GM19468 (cell line): Measurements from ENCODE around the gene C1QTNF9.
"Not testable (repeated sequence)": the region's sequence is repeated elsewhere in the genome, so short reads cannot be mapped to it uniquely, and the experiment has no call there.

Source experiments
- ATAC-seq: cut with Tn5 transposase; IDR thresholded peaks from one replicate; pipeline ENCODE4 v1.9.1; 2021; ENCODE audit warnings: mild to moderate bottlenecking, moderate library complexity, moderate number of reproducible peaks; ENCODE audit not compliant: unreplicated experiment; ENCODE audit errors: extremely low read depth

The C1QTNF9 gene

DNA sequence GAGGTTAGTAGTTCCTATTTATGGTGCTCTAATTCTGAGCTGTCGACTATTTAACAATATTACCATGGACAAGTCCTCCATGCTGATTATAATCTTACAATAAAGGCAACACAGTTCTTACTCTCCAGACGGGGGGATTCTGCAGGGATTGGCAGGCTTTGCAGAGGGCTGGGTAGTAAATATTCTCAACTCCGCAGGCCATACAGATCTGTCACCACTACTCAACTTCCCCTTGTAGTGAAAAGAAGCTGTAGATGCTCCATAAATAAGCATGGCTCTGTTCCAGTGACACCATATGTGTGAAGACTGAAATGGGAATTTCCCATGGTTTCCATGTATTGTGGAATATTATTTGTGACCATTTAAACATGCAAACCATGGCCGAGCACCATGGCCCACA is 9.5 kb downstream of the C1QTNF9 start:
- not testable (repeated sequence) for ATAC-seq

DNA sequence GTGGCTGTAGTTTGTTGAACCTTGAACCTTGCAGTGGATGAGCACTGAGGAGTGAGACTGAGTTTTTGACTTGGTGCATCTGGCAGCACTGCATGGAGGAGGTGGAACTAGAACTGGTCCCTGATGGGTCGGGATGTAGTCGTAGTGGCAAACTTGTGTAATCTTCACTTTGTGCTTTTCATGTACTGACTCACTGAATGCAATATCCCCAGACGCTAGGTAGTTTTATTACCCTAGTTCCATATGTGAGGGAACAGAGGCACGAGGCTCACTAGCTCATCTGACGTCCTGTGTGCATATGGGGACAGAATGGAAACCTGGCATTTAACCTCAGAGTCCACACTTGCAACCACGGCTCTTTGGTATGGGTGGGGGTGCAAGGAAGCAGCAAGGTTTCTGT is 10.3 kb downstream of the C1QTNF9 start:
- ATAC-seq = not testable (repeated sequence)

DNA sequence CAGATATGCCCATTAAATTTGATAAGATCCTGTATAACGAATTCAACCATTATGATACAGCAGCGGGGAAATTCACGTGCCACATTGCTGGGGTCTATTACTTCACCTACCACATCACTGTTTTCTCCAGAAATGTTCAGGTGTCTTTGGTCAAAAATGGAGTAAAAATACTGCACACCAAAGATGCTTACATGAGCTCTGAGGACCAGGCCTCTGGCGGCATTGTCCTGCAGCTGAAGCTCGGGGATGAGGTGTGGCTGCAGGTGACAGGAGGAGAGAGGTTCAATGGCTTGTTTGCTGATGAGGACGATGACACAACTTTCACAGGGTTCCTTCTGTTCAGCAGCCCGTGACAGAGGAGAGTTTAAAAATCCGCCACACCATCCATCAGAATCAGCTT is 12.0 kb downstream of the C1QTNF9 start:
- not testable (repeated sequence) for ATAC-seq

DNA sequence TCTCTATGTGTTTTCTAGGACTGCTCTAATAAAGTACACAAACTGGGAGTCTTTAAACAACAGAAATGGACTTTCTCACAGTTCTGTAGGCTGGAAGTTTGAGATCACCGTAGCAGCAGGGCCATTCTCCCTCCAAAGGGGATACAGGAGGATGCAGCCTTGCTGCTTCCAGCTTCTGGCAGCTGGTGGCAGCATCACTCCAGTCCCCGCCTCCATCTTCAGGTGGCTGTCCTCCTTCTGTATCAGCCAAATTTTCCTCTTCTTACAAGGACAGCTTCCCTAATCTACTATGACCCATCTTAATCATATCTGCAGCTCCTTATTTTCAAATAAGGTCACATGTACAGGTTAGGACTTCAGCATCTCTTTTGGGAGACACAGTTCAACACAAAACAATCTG is 13.1 kb downstream of the C1QTNF9 start:
- not testable (repeated sequence) for ATAC-seq

DNA sequence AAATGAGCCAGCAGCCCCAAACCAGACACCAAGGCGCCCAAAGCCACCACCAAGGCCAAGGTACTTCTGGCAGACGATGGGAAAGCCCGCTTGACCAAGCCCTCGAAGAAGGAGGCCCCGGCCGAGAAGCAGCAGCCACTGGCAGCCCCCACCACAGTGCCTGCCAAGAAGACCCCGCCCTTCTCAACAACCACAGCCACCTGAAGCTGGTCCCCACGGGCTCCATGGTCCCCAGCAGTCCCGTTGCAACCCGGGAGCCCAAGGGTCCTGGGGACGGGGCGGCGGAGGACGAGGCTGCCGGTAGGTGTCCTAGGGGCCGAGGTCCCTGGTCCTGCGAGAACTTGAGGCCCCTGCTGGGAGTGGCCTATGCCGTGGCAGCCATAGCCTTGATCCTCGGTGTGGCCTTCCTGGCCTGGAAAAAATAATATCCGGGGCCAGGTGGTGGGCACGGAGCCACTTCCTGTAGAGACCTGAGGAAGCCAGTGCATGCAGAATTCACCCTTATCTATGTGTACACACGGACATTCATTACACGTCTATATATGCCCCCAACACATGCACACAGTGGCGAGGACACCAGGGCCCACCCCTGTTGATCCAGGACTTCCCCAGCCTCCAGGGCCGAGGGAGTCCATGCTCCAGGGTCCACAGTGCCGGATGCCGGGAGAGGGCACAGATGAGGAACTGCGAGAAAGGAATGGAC is 13.8 kb downstream of the C1QTNF9 start:
- no peak for ATAC-seq

DNA sequence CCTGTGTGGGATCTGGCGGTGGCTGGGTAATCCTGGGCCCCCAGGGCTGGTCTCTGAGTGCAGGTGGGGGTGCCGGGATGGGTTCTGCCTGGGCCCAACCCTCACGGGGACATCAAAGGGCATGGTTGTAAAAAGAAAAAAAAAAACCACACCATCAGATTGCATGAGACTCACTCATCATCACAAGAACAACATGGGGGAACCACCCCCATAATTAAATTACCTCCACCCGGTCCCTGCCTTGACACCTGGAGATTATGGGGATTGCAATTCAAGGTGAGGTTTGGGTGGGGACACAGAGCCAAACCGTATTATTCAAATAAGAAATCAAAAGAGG is 14.3 kb downstream of the C1QTNF9 start:
- no peak for ATAC-seq

DNA sequence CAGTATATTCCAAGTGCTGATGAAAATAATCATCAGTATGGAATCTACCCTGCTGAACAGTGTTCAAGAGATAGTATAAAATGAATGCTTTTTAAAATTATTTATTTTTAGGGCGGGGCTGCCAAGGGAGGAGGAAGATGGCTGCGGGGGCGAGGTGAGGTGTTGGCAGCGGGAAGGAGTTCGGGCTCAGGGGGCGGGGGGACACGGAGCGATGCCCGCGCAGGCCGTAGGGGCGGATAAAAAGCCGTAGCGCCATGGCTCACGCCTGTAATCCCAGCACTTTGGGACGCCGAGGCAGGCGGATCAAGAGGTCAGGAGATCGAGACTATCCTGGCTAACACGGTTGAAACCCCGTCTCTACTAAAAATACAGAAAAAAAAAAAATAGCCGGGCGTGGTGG is 18.2 kb downstream of the C1QTNF9 start:
- ATAC-seq = not testable (repeated sequence)

DNA sequence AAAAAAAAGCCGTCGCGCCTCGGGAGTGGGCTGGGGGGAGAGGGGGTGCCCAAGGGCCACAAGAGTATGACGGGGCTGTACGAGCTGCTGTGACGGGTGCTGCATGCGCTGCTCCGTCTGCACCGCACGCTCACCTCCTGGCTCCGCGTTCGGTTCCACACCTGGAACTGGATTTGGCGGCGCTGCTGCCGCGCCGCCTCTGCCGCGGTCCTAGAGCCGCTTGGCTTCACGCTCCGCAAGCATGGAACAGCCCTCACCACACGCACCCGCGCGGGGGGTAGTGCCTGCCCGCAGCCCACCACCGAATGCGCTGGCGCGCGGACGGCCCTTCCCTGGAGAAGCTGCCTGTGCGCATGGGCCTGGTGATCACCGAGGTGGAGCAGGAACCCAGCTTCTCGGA is 18.8 kb downstream of the C1QTNF9 start:
- no peak for ATAC-seq

DNA sequence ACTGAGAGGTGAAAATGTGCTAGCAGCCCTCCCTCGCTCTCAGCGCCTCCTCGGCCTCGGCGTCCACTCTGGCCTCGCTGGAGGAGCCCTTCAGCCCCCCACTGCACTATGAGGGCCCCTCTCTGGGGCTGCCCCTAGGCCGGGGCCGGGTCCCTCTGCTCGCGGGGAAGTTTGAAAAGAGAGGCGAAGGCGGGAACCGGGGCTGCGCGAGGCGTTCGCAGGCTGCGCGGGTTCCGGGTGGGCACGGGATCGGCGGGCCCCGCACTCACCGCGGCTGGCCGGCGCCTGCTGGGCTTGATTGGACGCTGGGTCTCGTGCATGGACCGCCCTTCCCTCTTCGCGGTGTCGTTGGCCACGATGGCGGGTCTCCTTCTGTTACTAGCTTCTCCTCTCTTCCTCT is 29.3 kb downstream of the C1QTNF9 start:
- no peak for ATAC-seq

DNA sequence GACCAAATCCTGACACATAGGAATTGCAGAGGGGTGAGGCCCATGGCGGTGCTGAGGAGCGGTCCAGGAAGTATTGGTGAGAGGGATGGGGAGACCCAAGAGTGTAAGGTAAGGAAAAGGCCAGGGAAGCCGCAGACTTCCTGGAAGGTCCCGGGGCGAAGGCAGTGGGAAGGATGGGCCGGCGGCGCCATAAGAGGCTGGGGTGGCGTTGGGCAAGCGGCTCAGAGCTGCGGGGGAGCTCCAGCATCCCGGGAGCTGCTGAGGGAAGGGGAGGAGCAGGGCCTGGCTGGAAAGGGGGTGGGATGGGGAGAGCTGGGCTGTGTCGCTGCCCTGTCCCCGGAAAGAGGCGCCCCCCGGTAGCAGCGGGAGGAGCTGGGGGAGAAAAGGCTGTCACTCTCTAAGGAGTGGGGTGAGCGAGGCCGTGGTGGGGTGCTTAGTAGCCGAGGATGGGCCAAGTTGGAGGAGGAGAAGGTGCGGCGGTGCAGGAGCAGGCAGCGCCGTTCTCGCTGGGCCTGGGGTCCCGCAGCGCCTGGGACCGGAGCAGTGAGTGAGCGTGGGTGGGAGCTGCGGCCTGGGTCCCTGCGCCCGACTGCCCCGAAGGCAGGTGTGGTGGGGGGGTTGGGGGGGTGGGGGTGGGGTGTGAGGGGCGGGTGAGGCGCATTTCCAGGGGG is 30.7 kb downstream of the C1QTNF9 start:
- no peak for ATAC-seq

DNA sequence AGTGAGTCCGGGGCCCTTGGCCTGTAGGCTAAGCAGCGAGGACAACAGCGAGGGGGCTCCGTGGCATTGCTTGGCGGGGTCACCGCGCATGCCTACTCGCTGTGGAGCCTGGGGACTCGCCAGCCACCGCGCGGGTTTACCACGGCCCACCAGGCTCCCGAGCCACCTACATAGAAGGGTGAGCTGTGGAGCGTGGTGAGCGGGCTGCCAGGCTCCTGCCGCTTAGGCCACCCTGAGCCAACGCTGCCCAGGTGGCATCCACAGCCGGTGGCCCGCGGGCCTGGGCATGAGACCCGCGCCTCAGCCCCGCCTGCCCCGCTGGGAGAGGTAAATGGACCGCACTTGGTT is 31.2 kb downstream of the C1QTNF9 start:
- no peak for ATAC-seq

DNA sequence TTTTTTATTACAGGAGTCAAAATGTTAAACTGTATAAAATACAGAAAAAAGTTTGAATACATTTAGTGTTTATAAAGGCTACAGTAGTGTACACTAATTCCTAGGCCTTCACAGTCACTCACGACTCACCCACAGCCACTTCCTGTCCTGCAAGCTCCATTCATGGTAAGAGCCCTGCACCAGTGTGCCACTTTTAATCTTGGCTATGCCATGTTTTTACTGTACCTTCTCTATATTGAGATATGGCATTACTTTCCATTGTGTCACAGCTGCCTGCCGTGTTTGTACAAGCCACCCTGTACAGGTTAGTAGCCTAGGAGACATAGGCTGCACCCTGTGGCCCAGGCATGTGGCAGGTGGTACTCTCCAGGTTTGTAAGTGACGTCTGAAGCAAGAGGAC is 32.1 kb downstream of the C1QTNF9 start:
- no peak for ATAC-seq

DNA sequence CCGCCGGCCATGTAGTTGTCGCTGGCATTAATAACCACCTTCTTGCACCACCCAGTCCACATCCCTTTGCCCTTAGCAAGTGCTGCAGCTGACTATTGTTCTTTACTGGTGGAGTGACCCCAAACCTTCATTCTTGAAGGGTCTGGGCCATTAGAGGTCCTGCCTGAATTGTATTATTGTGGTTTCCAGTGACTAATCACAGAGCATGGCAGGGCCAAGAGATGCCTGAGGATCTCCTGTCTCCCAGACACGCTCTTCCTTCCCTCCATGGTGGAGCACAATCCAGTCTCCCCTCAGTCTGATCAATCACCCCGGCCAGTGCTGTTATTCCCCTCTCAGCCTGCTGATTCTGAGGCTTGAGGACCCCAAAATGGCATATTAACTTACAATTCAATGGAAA is 39.0 kb downstream of the C1QTNF9 start:
- ATAC-seq = no peak

DNA sequence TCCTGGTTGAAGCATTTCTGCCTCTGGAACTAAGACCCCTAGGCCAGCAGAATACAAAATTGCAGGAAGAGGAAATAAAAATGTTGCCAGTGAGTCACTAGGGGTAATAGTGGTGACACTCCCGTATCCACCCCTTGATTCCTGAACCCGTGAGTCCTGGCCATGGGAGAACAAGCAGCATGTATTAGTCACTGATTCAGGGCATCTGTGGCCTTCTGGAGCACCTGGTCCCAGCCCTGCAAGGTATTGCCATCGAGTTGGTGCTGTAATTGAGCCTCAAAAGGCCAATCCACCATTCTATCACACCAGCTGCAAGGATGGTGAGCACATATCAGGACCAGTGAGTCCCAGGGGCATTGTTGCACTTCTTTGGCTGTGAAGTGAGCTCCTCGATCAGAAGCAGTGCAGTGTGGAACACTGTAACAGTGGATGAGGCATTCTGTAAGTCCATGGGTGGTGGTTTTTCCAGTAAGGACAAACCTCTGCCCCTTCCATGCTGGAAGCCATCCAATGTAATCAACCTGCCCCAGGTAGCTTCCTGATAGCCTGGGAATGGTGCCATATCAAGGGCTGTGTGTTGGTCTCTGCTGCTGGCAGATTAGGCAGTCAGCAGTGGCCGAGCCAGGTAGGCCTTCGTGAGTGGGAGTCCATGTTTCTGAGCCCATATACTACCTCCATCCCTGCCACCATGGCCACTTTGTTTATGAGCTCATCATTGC is 39.6 kb downstream of the C1QTNF9 start:
- ATAC-seq = no peak

DNA sequence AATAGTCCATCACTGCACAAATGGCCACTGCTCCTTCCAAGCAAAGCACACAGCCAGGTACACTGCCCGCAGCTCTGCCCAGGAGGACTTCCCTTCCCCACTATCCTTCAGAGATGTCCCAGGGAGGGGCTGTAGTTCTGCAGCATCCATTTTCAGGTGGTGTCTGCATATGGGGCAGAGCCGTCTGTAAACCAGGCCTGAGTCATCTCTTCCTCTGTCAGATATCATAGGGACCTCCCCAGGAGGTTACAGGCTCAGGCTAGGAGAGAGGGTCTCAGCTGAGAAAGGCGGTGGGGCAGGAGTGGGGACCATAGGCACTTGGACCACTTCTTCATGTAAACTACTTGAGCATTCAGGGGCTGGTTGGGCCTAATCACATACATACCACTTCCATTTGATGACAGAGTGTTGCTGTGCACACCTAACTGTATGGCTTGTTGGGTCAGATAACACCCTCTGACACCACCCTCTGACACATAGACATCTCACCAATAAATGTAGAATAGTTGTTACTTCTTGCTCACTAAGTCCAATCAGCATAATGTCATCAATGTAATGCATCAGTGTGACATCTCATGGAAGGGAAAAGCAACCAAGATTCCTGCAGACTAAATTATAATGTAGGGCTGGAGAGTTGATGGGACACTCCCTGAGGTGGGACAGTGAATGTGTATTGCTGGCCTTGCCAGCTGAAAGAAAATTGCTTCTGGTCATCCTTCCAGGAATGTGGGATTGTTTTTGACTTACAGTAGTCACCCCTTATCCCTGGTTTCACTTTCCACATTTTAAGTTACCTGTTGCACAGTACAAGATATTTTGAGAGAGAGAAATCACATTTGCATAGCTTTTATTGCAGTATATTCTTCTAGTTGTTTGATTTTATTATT is 40.6 kb downstream of the C1QTNF9 start:
- ATAC-seq = not testable (repeated sequence)

DNA sequence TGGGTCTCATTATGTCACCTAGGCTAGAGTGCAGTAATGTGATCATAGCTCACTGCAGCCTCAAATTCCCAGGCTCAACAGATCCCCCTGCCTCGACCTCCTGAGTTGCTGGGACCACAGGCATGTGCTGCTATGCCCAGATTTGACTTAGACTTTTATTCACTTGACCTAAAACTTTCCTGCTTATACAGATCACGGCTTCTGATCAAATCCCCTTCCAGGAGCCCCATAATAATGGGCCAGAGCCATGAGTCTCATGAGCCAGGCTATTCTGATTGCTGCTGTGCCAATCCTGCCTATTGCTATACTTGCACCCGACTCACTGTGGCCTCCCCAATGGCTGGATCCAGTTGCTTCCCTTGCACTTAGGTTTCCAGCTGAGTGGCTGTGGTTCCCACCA is 42.0 kb downstream of the C1QTNF9 start:
- no peak for ATAC-seq

DNA sequence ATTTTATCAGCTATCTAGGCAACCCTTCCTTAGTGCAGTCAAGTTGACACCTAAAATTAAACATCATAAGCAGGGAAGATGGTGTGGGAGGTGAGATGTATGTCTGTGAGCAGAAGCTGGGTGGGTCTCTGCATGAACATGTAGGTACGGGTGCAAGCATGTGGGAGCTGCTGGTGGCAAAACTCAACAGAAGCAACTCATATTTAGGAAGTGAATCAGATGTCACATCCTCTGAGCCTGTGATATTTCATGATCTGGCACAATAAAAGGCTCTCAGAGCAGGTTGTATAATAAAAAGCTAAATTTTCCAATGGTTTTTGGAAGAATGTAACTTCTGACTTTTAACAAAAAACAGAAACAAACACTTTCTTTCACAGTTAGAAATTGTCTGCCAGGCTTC is 44.4 kb downstream of the C1QTNF9 start:
- no peak for ATAC-seq

DNA sequence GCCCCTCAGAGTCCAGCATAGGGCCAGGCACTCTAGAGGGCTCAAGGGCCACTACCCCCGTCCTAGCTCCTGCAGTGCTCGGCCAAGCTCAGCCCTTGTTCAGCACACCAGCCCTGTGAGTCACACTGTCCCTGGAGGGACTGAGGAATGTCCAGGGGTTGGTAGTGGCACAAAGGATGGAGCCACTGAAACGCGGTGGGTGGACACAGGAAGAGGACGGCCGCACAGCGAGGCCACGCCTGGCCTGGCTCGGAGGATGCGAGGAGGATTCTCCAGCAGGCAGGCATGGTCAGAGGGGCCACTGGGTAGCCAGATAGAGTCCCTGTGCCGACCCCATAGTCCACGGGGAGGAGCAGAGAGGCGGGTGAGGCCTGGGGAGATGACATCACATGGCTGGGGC is 45.7 kb downstream of the C1QTNF9 start:
- ATAC-seq = no peak

DNA sequence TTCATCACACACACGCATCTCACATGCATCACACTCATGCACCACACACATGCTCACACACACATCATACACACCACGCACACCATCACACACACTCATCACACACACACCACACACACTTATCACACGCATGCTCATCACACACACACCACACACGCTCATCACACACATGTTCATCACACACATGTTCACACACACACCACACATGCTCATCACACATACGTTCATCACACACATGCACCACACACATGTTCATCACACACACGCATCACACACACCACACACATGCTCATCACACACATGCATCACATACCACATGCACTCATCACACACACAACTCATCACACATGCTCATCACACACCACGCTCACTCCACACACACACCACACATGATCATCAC is 46.9 kb downstream of the C1QTNF9 start:
- ATAC-seq = no peak

DNA sequence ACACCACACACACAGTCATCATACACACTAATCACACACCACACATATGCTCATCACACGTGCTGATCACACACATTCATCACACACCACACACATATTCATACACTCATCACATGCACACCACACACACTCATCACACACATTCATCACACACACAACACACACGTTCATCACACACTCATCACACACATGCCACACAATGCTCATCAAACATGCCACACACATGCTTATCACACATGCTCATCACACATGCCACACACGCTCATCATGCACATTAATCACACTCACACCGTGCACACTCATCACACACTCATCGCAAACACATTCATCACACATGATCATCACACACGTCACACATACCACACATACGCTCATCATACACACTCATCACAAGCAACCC is 47.5 kb downstream of the C1QTNF9 start:
- no peak for ATAC-seq

DNA sequence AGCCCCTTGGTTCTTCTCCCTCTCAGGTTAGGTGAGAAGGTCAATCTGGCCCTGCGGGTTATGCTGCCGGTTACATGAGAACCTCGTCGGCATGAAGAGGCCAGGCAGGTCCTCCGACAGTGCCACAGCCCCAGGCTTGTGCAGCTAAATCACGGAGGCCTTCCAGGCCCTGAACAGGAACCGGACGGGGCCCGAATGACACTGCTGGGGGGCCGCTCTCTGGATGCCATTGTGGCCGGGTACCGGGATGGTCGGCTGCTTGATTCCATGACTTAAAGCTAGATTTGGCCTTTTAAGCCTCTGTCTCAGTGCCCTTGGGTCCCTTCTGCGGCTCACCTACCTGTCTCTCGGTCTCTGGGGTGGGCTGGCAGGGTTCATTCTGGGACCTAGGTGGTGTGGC is 48.4 kb downstream of the C1QTNF9 start:
- ATAC-seq = no peak
